Measurements from ENCODE around the gene CKLF.
A peak's percentile ranks its signal among the peaks of the same experiment; 100 is the strongest.

DNA sequence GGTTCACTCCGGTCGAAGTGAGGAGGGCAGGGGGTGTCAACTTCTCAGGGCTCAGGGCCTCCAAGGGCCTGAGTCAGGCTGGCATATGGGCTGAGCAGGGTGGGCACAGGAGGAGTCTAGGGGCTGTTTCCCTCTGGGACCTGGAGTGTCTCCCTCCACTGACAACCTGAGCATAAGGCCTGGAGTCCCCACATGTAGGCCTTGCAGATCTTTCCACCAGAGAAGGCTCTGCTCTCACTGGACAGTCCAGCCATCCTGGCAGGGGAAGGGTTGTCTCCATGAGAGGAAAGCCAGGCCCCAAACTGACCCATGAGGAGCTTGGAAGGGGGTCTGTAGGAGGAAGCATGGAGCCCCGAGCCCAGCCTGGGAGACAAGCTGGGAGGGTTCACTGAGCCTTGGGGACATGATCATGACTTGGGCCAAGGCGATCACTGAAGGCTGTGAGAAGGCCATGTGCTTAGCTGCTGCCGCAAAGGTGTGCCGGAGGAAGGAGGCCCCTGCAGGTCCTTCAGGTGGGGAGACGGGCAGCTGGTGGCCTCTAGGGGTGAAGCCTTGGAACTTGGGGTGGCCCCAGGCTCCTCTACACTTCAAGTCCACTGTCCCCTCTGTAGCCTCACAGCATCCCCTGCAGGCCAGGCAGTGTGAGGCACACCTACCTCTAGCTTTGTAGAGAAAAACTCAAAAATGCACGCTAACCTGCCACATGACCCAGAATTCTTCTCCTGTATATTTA lies 36.8 kb downstream of the CKLF start:
- peak in 3 of 4 experiments; percentile 14 to 23 (median 15) for TF ChIP-seq CTCF (IDR thresholded peaks at IDR 0.05)
- TF ChIP-seq EP300 (IDR thresholded peaks at IDR 0.05), result no peak
- TF ChIP-seq POLR2A (IDR thresholded peaks at IDR 0.05), result no peak
